H1 (cell line): ENCODE results near the gene HNRNPA1. TPM values are rescaled to one million over a fixed set of nuclear protein-coding genes. Genes with fewer than 3 reads are reported as not detected.

Experiments
- ASH2L ChIP-seq: fragments of 200-600, 300-600 bp; sonication (generic); IDR thresholded peaks from one replicate; pipeline ENCODE4 v1.7.1; 2017; ENCODE audit warnings: low read length
- ATF2 ChIP-seq: IDR thresholded peaks from 2 replicates; pipeline ENCODE4 v1.6.1; 2012; ENCODE audit warnings: low read length, inconsistent platforms
- ATF3 ChIP-seq: IDR thresholded peaks from 2 replicates; pipeline ENCODE4 v1.6.1; 2011; ENCODE audit warnings: low read depth, mild to moderate bottlenecking, low read length; ENCODE audit not compliant: insufficient read depth
- CTCF ChIP-seq, 3 experiments: IDR thresholded peaks; 1 replicate in 2 of 3; 2 replicates in 1 of 3; pipeline versions ENCODE4 v1.5.1 to v1.6.1; 2011; ENCODE audit warnings: low read length in 3 of 3, mild to moderate bottlenecking in 3 of 3, inconsistent platforms in 2 of 3, low read depth in 1 of 3, moderate library complexity in 1 of 3; ENCODE audit not compliant: insufficient read depth in 1 of 3; ENCODE audit errors: control extremely low read depth in 1 of 3
- EGR1 ChIP-seq: IDR thresholded peaks from 2 replicates; pipeline ENCODE4 v1.6.1; 2011; ENCODE audit warnings: low read depth, low read length, borderline replicate concordance
- FOSL1 ChIP-seq: IDR thresholded peaks from 2 replicates; pipeline ENCODE4 v1.6.1; 2011; ENCODE audit warnings: mild to moderate bottlenecking, low read depth, low read length, moderate library complexity; ENCODE audit not compliant: insufficient read depth
- KDM5A ChIP-seq: fragments of 200-600 bp; IDR thresholded peaks from 2 replicates; pipeline ENCODE4 v1.7.1; 2012; ENCODE audit warnings: mild to moderate bottlenecking, low read length, inconsistent platforms, mixed read lengths
- POLR2A ChIP-seq, 2 experiments: IDR thresholded peaks; 1 replicate in 1 of 2; 2 replicates in 1 of 2; pipeline ENCODE4 v1.6.1; 2011; ENCODE audit warnings: low read depth in 2 of 2, low read length in 2 of 2, mild to moderate bottlenecking in 2 of 2; ENCODE audit errors: control extremely low read depth in 1 of 2
- polyA plus RNA-seq, 7 experiments: library from polyadenylated mRNA; depleted of rRNA in 3 of 7; stranded (reverse) in 5 of 7; unstranded in 2 of 7; fragments of >200 nt in 5 of 7; fragments of 200-250 nt in 2 of 7; gene quantifications; 1 replicate in 5 of 7; 2 replicates in 1 of 7; 4 replicates in 1 of 7; pipeline versions ENCODE4 v1.2.1 to v1.2.3, GENCODE V29; 2011 to 2013; ENCODE audit warnings: missing spikeins in 2 of 7, mixed read lengths in 2 of 7
- total RNA-seq: library from RNA; stranded (reverse); fragmentation: NEBNext Ultra II Directional; extraction: Animal tissue kit (Norgen Biotek cat#: 25700); gene quantifications from 2 replicates; pipeline ENCODE4 v1.2.1, GENCODE V29; 2021

HNRNPA1 gene
- total and polyA plus RNA-seq, 2 of the 8 experiments (the other 6 are each of a cell fraction or from before 2014, with no cell fraction given) = 835 to 2,738 TPM

GRCh38 chr12:54299515-54300224, 19.1 kb downstream of the HNRNPA1 start (continued):
- no peak for TF ChIP-seq KDM5A
- no peak for TF ChIP-seq POLR2A (IDR thresholded peaks at IDR 0.05; ENCODE audit: control extremely low read depth in 1 of 2, low read depth in 2 of 2, low read length in 2 of 2)
- no peak for TF ChIP-seq ASH2L
- no peak for TF ChIP-seq CTCF (IDR thresholded peaks at IDR 0.05; ENCODE audit: control extremely low read depth in 1 of 3, insufficient read depth in 1 of 3, low read depth in 1 of 3, low read length in 3 of 3)
- no peak for TF ChIP-seq ATF2
- no peak for TF ChIP-seq FOSL1
- TF ChIP-seq ATF3 = no peak
- no peak for TF ChIP-seq EGR1
